DND-41 (cell line): ENCODE results near the gene MIPOL1.

Source experiments
- ATAC-seq: fragments of 200-7000 bp; cut with Tn5 transposase; 3 replicates; pipeline ENCODE4 v1.9.1; 2021; ENCODE audit warnings: low read depth; ENCODE audit not compliant: insufficient read depth
- DNase-seq: peaks from one replicate; pipeline ENCODE4 v3.0.0-alpha.2; 2020
- H2AFZ ChIP-seq: 2 replicates; pipeline ENCODE4 v1.6.0; 2012; ENCODE audit warnings: low read depth, low read length
- H3K27ac ChIP-seq: 2 replicates; pipeline ENCODE4 v1.5.1; 2012; ENCODE audit warnings: low read length, inconsistent platforms
- H3K27me3 ChIP-seq: fragments of 200-600 bp; sonication (generic); 2 replicates; pipeline ENCODE4 v1.6.0; 2012; ENCODE audit warnings: low read length, mild to moderate bottlenecking, inconsistent platforms; ENCODE audit not compliant: insufficient read depth, poor library complexity
- H3K36me3 ChIP-seq: 2 replicates; pipeline ENCODE4 v1.5.1; 2012; ENCODE audit warnings: low read length, inconsistent platforms; ENCODE audit not compliant: insufficient read depth
- H3K4me1 ChIP-seq: 2 replicates; pipeline ENCODE4 v1.5.1; 2012; ENCODE audit warnings: mild to moderate bottlenecking, low read length; ENCODE audit not compliant: insufficient read depth
- H3K4me2 ChIP-seq: 2 replicates; pipeline ENCODE4 v1.6.0; 2012; ENCODE audit warnings: mild to moderate bottlenecking, moderate library complexity, low read length, inconsistent platforms; ENCODE audit not compliant: insufficient read depth
- H3K4me3 ChIP-seq, 2 experiments: fragments of 200-600 bp in 1 of 2; shearing (Covaris generic) in 1 of 2; 2 replicates each; pipeline ENCODE4 v1.5.1; 2012 to 2016; ENCODE audit warnings: inconsistent platforms in 2 of 2, low read length in 2 of 2, mild to moderate bottlenecking in 2 of 2, low read depth in 1 of 2, moderate library complexity in 1 of 2
- H3K79me2 ChIP-seq: 2 replicates; pipeline ENCODE4 v1.6.0; 2012; ENCODE audit warnings: low read length, inconsistent platforms; ENCODE audit not compliant: insufficient read depth
- H3K9ac ChIP-seq: 2 replicates; pipeline ENCODE4 v1.6.0; 2012; ENCODE audit warnings: low read depth, mild to moderate bottlenecking, inconsistent platforms, low read length, moderate library complexity
- H3K9me3 ChIP-seq: 2 replicates; pipeline ENCODE4 v1.5.1; 2012; ENCODE audit warnings: low read length, moderate library complexity, mild to moderate bottlenecking, inconsistent platforms; ENCODE audit not compliant: insufficient read depth, severe bottlenecking
- H4K20me1 ChIP-seq: 2 replicates; pipeline ENCODE4 v1.6.0; 2012; ENCODE audit warnings: low read length; ENCODE audit not compliant: insufficient read depth
- EZH2 ChIP-seq: IDR thresholded peaks from 3 replicates; pipeline ENCODE4 v1.6.1; 2012; ENCODE audit warnings: borderline replicate concordance, low read depth, mild to moderate bottlenecking, moderate library complexity, low read length, inconsistent platforms; ENCODE audit not compliant: severe bottlenecking
- TF ChIP-seq, protein P1 (sequence below): IDR thresholded peaks from 2 replicates; pipeline ENCODE4 v1.5.1; 2012; ENCODE audit warnings: borderline replicate concordance, low read length, moderate library complexity, mild to moderate bottlenecking; ENCODE audit not compliant: poor library complexity, severe bottlenecking; ENCODE audit errors: extremely low read depth

The MIPOL1 gene

DNA sequence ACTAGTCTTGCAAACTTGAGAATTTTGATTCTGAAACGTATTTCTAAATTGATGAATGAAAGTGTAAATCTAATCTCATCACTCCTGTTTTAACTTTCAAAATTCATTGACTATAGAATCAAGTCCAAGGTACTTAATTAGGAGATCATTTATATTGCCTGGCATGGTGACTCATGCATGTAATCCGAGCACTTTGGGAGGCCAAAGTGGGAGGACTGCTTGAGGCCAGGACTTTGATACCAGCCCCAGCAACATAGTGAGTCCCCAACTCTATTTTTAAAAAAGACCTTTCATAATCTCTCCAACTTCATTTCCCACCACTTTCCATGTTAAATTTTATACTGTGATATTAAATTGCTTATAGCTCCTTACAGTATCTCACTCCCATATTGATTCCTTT, 3.0 kb upstream of the MIPOL1 start:
- ATAC-seq (no peak), DNase-seq (no peak)
- Histone ChIP-seq H3K4me1 (no peaks in the 10 kb centered on the region), H3K4me2 (no peak overlapping the region), H3K36me3 (no peaks in the 10 kb centered on the region), H3K27me3 (no peaks in the 10 kb centered on the region), H3K9ac (no peak overlapping the region), H3K79me2 (no peaks in the 10 kb centered on the region), H4K20me1 (no peaks in the 10 kb centered on the region), H3K4me3 (no peak overlapping the region), H2AFZ (no peak overlapping the region), H3K9me3 (no peaks in the 10 kb centered on the region), H3K27ac (no peak overlapping the region)
- TF ChIP-seq EZH2, result no peak
- TF ChIP-seq, protein P1, sequence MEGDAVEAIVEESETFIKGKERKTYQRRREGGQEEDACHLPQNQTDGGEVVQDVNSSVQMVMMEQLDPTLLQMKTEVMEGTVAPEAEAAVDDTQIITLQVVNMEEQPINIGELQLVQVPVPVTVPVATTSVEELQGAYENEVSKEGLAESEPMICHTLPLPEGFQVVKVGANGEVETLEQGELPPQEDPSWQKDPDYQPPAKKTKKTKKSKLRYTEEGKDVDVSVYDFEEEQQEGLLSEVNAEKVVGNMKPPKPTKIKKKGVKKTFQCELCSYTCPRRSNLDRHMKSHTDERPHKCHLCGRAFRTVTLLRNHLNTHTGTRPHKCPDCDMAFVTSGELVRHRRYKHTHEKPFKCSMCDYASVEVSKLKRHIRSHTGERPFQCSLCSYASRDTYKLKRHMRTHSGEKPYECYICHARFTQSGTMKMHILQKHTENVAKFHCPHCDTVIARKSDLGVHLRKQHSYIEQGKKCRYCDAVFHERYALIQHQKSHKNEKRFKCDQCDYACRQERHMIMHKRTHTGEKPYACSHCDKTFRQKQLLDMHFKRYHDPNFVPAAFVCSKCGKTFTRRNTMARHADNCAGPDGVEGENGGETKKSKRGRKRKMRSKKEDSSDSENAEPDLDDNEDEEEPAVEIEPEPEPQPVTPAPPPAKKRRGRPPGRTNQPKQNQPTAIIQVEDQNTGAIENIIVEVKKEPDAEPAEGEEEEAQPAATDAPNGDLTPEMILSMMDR, result no peak

DNA sequence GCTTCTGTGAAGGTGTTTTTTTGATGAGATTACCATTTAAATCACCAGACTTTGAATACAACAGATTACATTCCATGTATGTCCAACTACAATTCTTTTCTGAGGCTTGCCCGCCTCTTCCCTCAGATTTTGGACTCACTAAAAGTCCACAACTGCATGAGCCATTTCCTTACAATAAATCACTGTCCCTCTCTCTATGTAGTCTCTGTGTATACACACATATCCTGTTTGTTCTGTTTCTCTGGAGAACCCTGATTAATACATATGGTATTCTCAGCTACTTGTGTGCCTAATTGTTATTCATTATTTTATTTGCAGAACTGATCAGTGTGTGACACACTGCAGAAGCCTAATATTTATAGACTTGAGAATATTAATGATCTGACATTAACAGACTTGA, 2.4 kb upstream of the MIPOL1 start:
- Histone ChIP-seq H3K9ac (no peak overlapping the region), H3K79me2 (no peaks in the 10 kb centered on the region), H3K27me3 (no peaks in the 10 kb centered on the region), H2AFZ (no peak overlapping the region), H4K20me1 (no peaks in the 10 kb centered on the region), H3K4me1 (no peaks in the 10 kb centered on the region), H3K4me2 (no peak overlapping the region), H3K36me3 (no peaks in the 10 kb centered on the region), H3K27ac (no peak overlapping the region), H3K4me3 (no peak overlapping the region), H3K9me3 (no peaks in the 10 kb centered on the region)
- TF ChIP-seq, protein P1, result no peak
- DNase-seq, result no peak
- no peak for ATAC-seq

DNA sequence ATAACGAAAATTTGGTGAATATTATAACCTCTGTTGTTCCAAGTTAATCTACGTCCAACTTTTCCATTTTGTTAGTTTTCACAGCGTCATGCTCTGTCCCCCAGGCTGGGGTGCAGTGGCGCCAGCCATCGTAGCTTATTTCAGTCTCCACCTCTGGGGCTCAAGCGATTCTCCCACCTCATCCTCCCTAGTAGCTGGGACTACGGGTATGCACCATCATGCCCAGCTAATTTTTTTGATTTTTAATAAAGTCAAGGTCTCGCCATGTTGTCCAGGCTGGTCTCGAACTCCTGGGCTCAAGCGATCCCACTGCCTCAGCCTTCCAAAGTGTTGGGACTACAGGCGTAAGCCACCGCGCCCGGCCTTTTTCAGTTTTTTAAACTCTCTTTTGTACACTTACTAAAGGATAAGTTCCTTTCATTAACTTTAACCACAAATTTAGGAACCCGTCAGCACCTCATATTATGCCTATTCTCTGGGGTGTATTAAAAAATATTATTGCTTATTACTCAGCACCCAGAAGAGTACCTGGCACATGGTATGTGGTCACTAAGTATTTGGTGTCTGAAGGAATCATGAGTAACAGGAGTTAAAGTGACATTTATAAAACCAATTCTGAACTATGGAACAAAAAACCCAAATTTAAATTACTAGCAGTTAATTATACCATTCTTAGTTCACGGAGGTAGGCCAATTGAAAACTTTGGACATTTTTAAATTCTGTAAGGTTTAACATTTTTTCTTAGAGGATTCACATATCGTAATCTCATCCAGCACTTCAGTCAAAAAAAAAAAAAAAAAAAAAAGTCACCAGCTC, 925 bp upstream of the MIPOL1 start:
- TF ChIP-seq, protein P1, result no peak
- TF ChIP-seq EZH2, result no peak
- no peaks in the 10 kb centered on the region for H4K20me1 ChIP-seq
- DNase-seq (no peak), ATAC-seq (no peak)
- H3K9ac ChIP-seq, result no peak overlapping the region
- no peaks in the 10 kb centered on the region for H3K79me2 ChIP-seq
- H2AFZ ChIP-seq, result no peak overlapping the region
- H3K9me3 ChIP-seq, result no peaks in the 10 kb centered on the region
- no peaks in the 10 kb centered on the region for H3K27me3 ChIP-seq
- no peaks in the 10 kb centered on the region for H3K36me3 ChIP-seq
- H3K4me1 ChIP-seq, result no peaks in the 10 kb centered on the region
- H3K27ac ChIP-seq, result no peak overlapping the region
- H3K4me2 ChIP-seq, result no peak overlapping the region
- H3K4me3 ChIP-seq, result no peak overlapping the region

DNA sequence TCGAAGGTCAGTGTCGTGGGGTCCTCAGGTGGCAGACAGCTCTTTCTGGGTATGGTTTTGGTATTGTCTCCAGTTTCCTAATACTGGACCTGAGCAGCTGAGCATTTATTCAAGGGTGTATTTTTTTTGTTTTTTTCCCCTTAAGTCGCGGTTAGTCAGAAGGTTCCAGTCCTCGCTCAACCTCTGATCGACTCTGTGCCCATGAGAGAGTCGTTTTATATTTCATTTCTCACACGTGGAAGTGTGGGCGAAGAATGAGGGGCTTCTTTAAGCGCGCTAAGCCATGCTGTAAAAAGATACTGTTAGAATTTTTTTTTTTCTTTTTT, 499 bp downstream of the MIPOL1 start:
- no peak overlapping the region for H3K27ac ChIP-seq
- H3K4me3 ChIP-seq, result no peak overlapping the region
- H3K9me3 ChIP-seq, result no peaks in the 10 kb centered on the region
- H3K79me2 ChIP-seq, result no peaks in the 10 kb centered on the region
- H3K36me3 ChIP-seq, result no peaks in the 10 kb centered on the region
- H3K4me2 ChIP-seq, result no peak overlapping the region
- H2AFZ ChIP-seq, result no peak overlapping the region
- no peak overlapping the region for H3K9ac ChIP-seq
- no peak for DNase-seq
- H3K27me3 ChIP-seq, result no peaks in the 10 kb centered on the region
- H3K4me1 ChIP-seq, result no peaks in the 10 kb centered on the region
- ATAC-seq, result no peak
- no peaks in the 10 kb centered on the region for H4K20me1 ChIP-seq
- TF ChIP-seq, protein P1, result no peak
